Measurements from ENCODE around the gene ASIC4.

DNA sequence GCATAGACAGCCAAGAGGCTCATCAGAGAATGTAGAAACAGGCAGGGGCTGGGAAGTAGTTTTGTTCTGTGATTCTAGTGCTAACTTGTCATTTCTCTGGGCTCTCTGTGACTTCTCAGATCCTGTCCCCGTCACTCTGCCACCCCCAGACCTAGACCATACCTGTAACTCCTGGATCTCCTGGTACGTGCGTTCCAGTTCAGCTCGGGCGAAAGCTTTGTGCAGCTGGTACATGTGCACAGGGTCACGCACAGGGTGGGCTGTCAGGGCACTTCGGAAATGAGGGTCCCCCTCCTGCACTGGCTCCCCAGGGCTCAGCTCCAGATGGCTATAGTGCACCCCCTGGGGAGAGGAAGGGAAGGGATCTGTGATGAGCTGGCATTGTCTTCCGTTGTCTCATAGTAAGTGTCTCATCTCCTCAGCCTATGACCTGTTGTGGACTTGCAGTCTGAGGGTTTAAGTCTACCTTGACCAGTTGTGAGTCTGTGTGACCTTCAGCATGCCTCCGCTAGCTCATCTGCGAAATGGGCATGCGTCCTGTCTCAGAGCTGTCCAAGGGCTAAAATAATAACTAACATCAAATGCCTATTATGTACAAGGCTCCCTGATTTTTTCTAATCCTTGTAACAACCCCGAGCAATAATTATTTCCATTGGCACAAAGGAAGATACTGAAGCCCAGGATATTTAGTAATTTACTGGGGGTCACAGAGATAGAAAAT lies 26.7 kb downstream of the ASIC4 start:
- TF ChIP-seq, protein P1, sequence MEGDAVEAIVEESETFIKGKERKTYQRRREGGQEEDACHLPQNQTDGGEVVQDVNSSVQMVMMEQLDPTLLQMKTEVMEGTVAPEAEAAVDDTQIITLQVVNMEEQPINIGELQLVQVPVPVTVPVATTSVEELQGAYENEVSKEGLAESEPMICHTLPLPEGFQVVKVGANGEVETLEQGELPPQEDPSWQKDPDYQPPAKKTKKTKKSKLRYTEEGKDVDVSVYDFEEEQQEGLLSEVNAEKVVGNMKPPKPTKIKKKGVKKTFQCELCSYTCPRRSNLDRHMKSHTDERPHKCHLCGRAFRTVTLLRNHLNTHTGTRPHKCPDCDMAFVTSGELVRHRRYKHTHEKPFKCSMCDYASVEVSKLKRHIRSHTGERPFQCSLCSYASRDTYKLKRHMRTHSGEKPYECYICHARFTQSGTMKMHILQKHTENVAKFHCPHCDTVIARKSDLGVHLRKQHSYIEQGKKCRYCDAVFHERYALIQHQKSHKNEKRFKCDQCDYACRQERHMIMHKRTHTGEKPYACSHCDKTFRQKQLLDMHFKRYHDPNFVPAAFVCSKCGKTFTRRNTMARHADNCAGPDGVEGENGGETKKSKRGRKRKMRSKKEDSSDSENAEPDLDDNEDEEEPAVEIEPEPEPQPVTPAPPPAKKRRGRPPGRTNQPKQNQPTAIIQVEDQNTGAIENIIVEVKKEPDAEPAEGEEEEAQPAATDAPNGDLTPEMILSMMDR (IDR thresholded peaks at IDR 0.05): no peak
- TF ChIP-seq, protein P2, sequence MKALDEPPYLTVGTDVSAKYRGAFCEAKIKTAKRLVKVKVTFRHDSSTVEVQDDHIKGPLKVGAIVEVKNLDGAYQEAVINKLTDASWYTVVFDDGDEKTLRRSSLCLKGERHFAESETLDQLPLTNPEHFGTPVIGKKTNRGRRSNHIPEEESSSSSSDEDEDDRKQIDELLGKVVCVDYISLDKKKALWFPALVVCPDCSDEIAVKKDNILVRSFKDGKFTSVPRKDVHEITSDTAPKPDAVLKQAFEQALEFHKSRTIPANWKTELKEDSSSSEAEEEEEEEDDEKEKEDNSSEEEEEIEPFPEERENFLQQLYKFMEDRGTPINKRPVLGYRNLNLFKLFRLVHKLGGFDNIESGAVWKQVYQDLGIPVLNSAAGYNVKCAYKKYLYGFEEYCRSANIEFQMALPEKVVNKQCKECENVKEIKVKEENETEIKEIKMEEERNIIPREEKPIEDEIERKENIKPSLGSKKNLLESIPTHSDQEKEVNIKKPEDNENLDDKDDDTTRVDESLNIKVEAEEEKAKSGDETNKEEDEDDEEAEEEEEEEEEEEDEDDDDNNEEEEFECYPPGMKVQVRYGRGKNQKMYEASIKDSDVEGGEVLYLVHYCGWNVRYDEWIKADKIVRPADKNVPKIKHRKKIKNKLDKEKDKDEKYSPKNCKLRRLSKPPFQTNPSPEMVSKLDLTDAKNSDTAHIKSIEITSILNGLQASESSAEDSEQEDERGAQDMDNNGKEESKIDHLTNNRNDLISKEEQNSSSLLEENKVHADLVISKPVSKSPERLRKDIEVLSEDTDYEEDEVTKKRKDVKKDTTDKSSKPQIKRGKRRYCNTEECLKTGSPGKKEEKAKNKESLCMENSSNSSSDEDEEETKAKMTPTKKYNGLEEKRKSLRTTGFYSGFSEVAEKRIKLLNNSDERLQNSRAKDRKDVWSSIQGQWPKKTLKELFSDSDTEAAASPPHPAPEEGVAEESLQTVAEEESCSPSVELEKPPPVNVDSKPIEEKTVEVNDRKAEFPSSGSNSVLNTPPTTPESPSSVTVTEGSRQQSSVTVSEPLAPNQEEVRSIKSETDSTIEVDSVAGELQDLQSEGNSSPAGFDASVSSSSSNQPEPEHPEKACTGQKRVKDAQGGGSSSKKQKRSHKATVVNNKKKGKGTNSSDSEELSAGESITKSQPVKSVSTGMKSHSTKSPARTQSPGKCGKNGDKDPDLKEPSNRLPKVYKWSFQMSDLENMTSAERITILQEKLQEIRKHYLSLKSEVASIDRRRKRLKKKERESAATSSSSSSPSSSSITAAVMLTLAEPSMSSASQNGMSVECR (CRISPR knock-in tag; IDR thresholded peaks at IDR 0.05; ENCODE audit: borderline replicate concordance): no peak

All from WTC11 (cell line).